GM12864 (cell line): Measurements from ENCODE around the gene TPM1.
"Not testable (repeated sequence)": the region's sequence is repeated elsewhere in the genome, so short reads cannot be mapped to it uniquely, and the experiment has no call there.

ENCODE experiments used
- DNase-seq: peaks from one replicate; pipeline ENCODE4 v3.0.0-alpha.2; 2011; ENCODE audit warnings: low read depth
- H3K4me3 ChIP-seq: 2 replicates; pipeline ENCODE4 v1.5.1; 2011; ENCODE audit warnings: mild to moderate bottlenecking, low read depth, low read length, control low read depth
- CTCF ChIP-seq: IDR thresholded peaks from 2 replicates; pipeline ENCODE4 v1.5.1; 2011; ENCODE audit warnings: low read depth, mild to moderate bottlenecking, moderate library complexity, low read length, control low read depth, inconsistent platforms; ENCODE audit errors: missing control alignments

The TPM1 gene

GRCh38 chr15:63093486-63094205 is 51.1 kb downstream of the TPM1 start:
- DNase-seq: peak; percentile 24
- no peak overlapping the region for H3K4me3 ChIP-seq
- peak; percentile 91 for TF ChIP-seq CTCF

DNA sequence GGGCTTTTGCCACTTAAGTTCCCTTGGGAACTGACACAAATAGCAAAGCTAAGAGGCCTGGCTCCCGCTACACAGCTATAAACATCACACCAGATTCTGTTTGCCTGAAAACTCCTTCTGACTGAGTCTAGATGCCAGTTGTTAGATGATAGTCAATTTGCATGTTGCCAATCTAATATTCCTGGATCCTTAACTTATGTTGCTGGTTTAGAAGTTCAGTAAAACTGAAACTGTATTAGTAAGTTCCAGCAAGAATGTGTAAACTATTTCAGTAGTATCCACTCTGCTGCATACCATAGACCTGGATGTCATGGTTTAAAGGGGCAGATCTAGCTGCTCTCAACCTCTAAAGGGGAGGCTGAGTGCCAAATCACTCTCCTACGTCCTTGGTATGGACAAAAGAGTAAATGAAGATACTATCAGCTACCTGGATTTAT is 52.0 kb downstream of the TPM1 start:
- H3K4me3 ChIP-seq: no peak overlapping the region
- DNase-seq: no peak
- no peak for TF ChIP-seq CTCF

GRCh38 chr15:63096178-63096577 is 53.6 kb downstream of the TPM1 start:
- no peak for DNase-seq
- no peak overlapping the region for H3K4me3 ChIP-seq
- no peak for TF ChIP-seq CTCF

- not testable (repeated sequence) for DNase-seq, H3K4me3 ChIP-seq
Observed at GRCh38 chr15:63098901-63099300, 56.4 kb downstream of the TPM1 start.

- DNase-seq, H3K4me3 ChIP-seq: not testable (repeated sequence)
Observed at GRCh38 chr15:63099581-63099980, 57.0 kb downstream of the TPM1 start.

GRCh38 chr15:63103416-63103815 is 60.9 kb downstream of the TPM1 start:
- no peak overlapping the region for H3K4me3 ChIP-seq
- no peak for TF ChIP-seq CTCF
- DNase-seq: no peak

DNA sequence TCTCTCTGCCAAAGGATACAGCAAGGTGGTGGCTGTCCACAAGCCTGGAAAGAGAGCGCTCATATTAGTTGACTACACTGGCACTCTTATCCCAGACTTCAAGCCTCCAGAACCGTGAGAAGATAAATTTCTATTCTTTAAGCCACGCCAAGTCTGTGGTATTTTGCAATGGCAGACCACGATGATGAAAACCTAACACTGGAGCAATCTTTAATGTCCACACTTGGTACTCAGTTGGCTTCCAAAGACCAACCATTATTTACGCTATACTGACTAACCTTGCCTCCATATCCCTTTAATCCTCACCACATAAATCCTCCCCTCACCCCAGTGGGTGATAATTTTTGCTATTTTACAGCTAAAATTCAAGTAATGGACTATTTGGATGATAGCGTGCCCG is 62.2 kb downstream of the TPM1 start:
- DNase-seq: no peak
- no peak overlapping the region for H3K4me3 ChIP-seq
- no peak for TF ChIP-seq CTCF

- DNase-seq, H3K4me3 ChIP-seq: not testable (repeated sequence)
Observed at GRCh38 chr15:63105354-63105753, 62.8 kb downstream of the TPM1 start.
